GM13977 (cell line): Measurements from ENCODE around the gene NEK9.
"Not testable (repeated sequence)": the region's sequence is repeated elsewhere in the genome, so short reads cannot be mapped to it uniquely, and the experiment has no call there.

ENCODE experiments used
- DNase-seq: peaks from one replicate; pipeline ENCODE4 v3.0.0; 2012; ENCODE audit warnings: low spot score
- CTCF ChIP-seq: IDR thresholded peaks from 2 replicates; pipeline ENCODE4 v1.5.1; 2012; ENCODE audit warnings: mild to moderate bottlenecking, control low read depth; ENCODE audit not compliant: insufficient read depth; ENCODE audit errors: extremely low read depth, missing control alignments
- in situ Hi-C: fragments of 300-500 bp; cut with MboI; formaldehyde crosslinking; loops from one replicate; pipeline ENCODE4 v1.12.0; 2022; ENCODE audit warnings: low sequenced_read_pairs, low pct_unique_long_range_greater_than_20kb, mixed read lengths, inconsistent platforms; ENCODE audit not compliant: unreplicated experiment

The NEK9 gene

GRCh38 chr14:75156901-75157300 is 30.1 kb upstream of the NEK9 start:
- TF ChIP-seq CTCF = no peak
- no peak for DNase-seq
- in situ Hi-C loops = no loop called here

GRCh38 chr14:75156111-75156510 is 29.3 kb upstream of the NEK9 start:
- in situ Hi-C loops = no loop called here
- DNase-seq = no peak
- no peak for TF ChIP-seq CTCF

GRCh38 chr14:75155169-75155568 is 28.3 kb upstream of the NEK9 start:
- in situ Hi-C loops = no loop called here
- TF ChIP-seq CTCF = no peak
- DNase-seq = no peak

- in situ Hi-C loops = no loop called here
- TF ChIP-seq CTCF = no peak
Measured at GRCh38 chr14:75153295-75153694, 26.4 kb upstream of the NEK9 start.

GRCh38 chr14:75151851-75152250 is 25.0 kb upstream of the NEK9 start:
- TF ChIP-seq CTCF = no peak
- in situ Hi-C loops = no loop called here
- DNase-seq = no peak

More at GRCh38 chr14:75153295-75153694, 26.4 kb upstream of the NEK9 start:
- DNase-seq = no peak

- in situ Hi-C loops, DNase-seq: not testable (repeated sequence)
Measured at GRCh38 chr14:75150637-75151036, 23.8 kb upstream of the NEK9 start.

GRCh38 chr14:75150150-75150549 is 23.3 kb upstream of the NEK9 start:
- no peak for DNase-seq
- in situ Hi-C loops = no loop called here
- no peak for TF ChIP-seq CTCF
